SK-N-SH (cell line): ENCODE results near the gene GATAD2A. TPM values are rescaled to one million over a fixed set of nuclear protein-coding genes. Genes with fewer than 3 reads are reported as not detected.
"Not testable (repeated sequence)": the region's sequence is repeated elsewhere in the genome, so short reads cannot be mapped to it uniquely, and the experiment has no call there.

Experiments used
- CTCF ChIA-PET: fragments of 300-600, 350-600 bp; formaldehyde crosslinking; extraction: SDS; loops from one replicate; lab custom pipeline; 2021; lab: Yijun Ruan, JAX
- POLR2A ChIA-PET: fragments of 350-600 bp; sonication (Branson Sonifier 250); formaldehyde crosslinking; extraction: SDS; loops from one replicate; lab custom pipeline; 2020; ENCODE audit warnings: antibody characterized with exemption, inconsistent platforms; lab: Yijun Ruan, JAX
- DNase-seq: peaks from one replicate; pipeline ENCODE4 v3.0.0; 2012
- H2AFZ ChIP-seq: fragments of 200-600 bp; sonication (generic); 2 replicates; pipeline ENCODE4 v1.8.1; 2016; ENCODE audit warnings: antibody characterized with exemption, mild to moderate bottlenecking, low read depth
- H3F3A ChIP-seq: fragments of 200-600 bp; sonication (generic); replicated peaks from 2 replicates; pipeline ENCODE3; 2016; ENCODE audit warnings: antibody characterized with exemption, mild to moderate bottlenecking; ENCODE audit not compliant: insufficient read depth
- H3K27ac ChIP-seq, 2 experiments: fragments of 200-500 bp in 1 of 2; fragments of 200-600 bp in 1 of 2; sonication (Bioruptor generic) in 1 of 2; sonication (generic), shearing (Covaris generic) in 1 of 2; 2 replicates each; pipeline versions ENCODE4 v1.5.1 to v1.6.1; 2014 to 2016; ENCODE audit warnings: low read depth in 2 of 2, inconsistent platforms in 1 of 2, low read length in 1 of 2, mild to moderate bottlenecking in 1 of 2, mixed read lengths in 1 of 2
- H3K27me3 ChIP-seq: fragments of 200-600 bp; sonication (generic), shearing (Covaris generic); 2 replicates; pipeline ENCODE4 v1.6.1; 2016; ENCODE audit warnings: mixed run types; ENCODE audit not compliant: insufficient read depth
- H3K36me3 ChIP-seq, 2 experiments: fragments of 200-500 bp in 1 of 2; fragments of 200-600 bp in 1 of 2; sonication (Bioruptor generic) in 1 of 2; sonication (generic) in 1 of 2; replicated peaks in 1 of 2; 2 replicates each; pipeline versions ENCODE3 to v1.5.1; 2014 to 2016; ENCODE audit warnings: low read length in 1 of 2, mild to moderate bottlenecking in 1 of 2; ENCODE audit not compliant: insufficient read depth in 2 of 2, control insufficient read depth in 1 of 2
- H3K4me1 ChIP-seq, 2 experiments: fragments of 200-500 bp in 1 of 2; fragments of 200-600 bp in 1 of 2; sonication (Bioruptor generic) in 1 of 2; sonication (generic), shearing (Covaris generic) in 1 of 2; 2 replicates each; pipeline versions ENCODE4 v1.5.1 to v1.6.1; 2014 to 2016; ENCODE audit warnings: low read depth in 1 of 2, low read length in 1 of 2, mixed run types in 1 of 2; ENCODE audit not compliant: insufficient read depth in 2 of 2, control insufficient read depth in 1 of 2
- H3K4me2 ChIP-seq: fragments of 200-600 bp; sonication (generic), shearing (Covaris generic); 2 replicates; pipeline ENCODE4 v1.6.1; 2017; ENCODE audit warnings: mixed run types
- H3K4me3 ChIP-seq, 2 experiments: fragments of 200-500 bp in 1 of 2; fragments of 200-600 bp in 1 of 2; sonication (Bioruptor generic) in 1 of 2; sonication (generic), shearing (Covaris generic) in 1 of 2; 2 replicates each; pipeline versions ENCODE4 v1.5.1 to v1.8.1; 2014 to 2016; ENCODE audit warnings: low read depth in 2 of 2, inconsistent platforms in 1 of 2, low read length in 1 of 2, mild to moderate bottlenecking in 1 of 2, mixed read lengths in 1 of 2, moderate library complexity in 1 of 2
- H3K79me2 ChIP-seq: fragments of 200-600 bp; sonication (generic); 2 replicates; pipeline ENCODE4 v1.8.1; 2017; ENCODE audit warnings: mild to moderate bottlenecking; ENCODE audit not compliant: insufficient read depth
- H3K9ac ChIP-seq: fragments of 200-600 bp; sonication (generic); 2 replicates; pipeline ENCODE4 v1.6.1; 2017; ENCODE audit warnings: mixed run types
- H3K9me2 ChIP-seq: fragments of 200-600 bp; sonication (generic); 2 replicates; pipeline ENCODE4 v1.6.1; 2017; ENCODE audit warnings: mixed run types
- H3K9me3 ChIP-seq: fragments of 200-600 bp; sonication (generic); 2 replicates; pipeline ENCODE4 v1.6.1; 2017; ENCODE audit warnings: mixed run types, mild to moderate bottlenecking, moderate library complexity
- H4K20me1 ChIP-seq: fragments of 200-600 bp; sonication (generic); 2 replicates; pipeline ENCODE4 v1.6.1; 2017; ENCODE audit warnings: mild to moderate bottlenecking, mixed run types; ENCODE audit not compliant: insufficient read depth
- EP300 ChIP-seq, 2 experiments: IDR thresholded peaks; 2 replicates each; pipeline versions ENCODE4 v1.4.0 to v1.6.1; 2012; ENCODE audit warnings: borderline replicate concordance in 1 of 2, low read depth in 1 of 2, low read length in 1 of 2
- EZH2phosphoT487 ChIP-seq: fragments of 200-600 bp; sonication (generic); IDR thresholded peaks from 2 replicates; pipeline ENCODE4 v1.6.1; 2017; ENCODE audit warnings: low read depth, mixed run types, mild to moderate bottlenecking, antibody characterized with exemption, moderate library complexity, borderline replicate concordance
- FOSL2 ChIP-seq: IDR thresholded peaks from 2 replicates; pipeline ENCODE4 v1.4.0; 2012; ENCODE audit warnings: low read depth, mild to moderate bottlenecking, moderate library complexity, borderline replicate concordance
- FOXJ3 ChIP-seq: sonication (generic); formaldehyde crosslinking; IDR thresholded peaks from 2 replicates; pipeline ENCODE4 v1.5.1; 2020; ENCODE audit warnings: mild to moderate bottlenecking, missing genetic modification reagents
- FOXM1 ChIP-seq: IDR thresholded peaks from 2 replicates; pipeline ENCODE4 v1.4.0; 2012; ENCODE audit warnings: low read depth, mild to moderate bottlenecking
- NRF1 ChIP-seq: IDR thresholded peaks from 2 replicates; pipeline ENCODE4 v1.6.1; 2012; ENCODE audit warnings: low read depth, mild to moderate bottlenecking, low read length
- POLR2AphosphoS5 ChIP-seq: IDR thresholded peaks from 2 replicates; pipeline ENCODE4 v1.6.1; 2012; ENCODE audit warnings: low read depth, low read length
- RAD21 ChIP-seq: IDR thresholded peaks from 2 replicates; pipeline ENCODE4 v1.6.1; 2012; ENCODE audit warnings: mild to moderate bottlenecking, low read length
- RCOR1 ChIP-seq: fragments of 150-350 bp; IDR thresholded peaks from 2 replicates; pipeline ENCODE4 v1.6.1; 2017; ENCODE audit warnings: antibody characterized with exemption, low read length
- RFX5 ChIP-seq: IDR thresholded peaks from 2 replicates; pipeline ENCODE4 v1.6.1; 2012; ENCODE audit warnings: mild to moderate bottlenecking, improper control_type of control experiment, low read length
- RXRA ChIP-seq: IDR thresholded peaks from 2 replicates; pipeline ENCODE4 v1.4.0; 2012; ENCODE audit warnings: low read depth, mild to moderate bottlenecking, borderline replicate concordance
- SIN3A ChIP-seq: IDR thresholded peaks from 2 replicates; pipeline ENCODE4 v1.6.1; 2012; ENCODE audit warnings: low read depth, mild to moderate bottlenecking, low read length, moderate library complexity, borderline replicate concordance
- SMC3 ChIP-seq: IDR thresholded peaks from 2 replicates; pipeline ENCODE4 v1.6.1; 2012; ENCODE audit warnings: low read depth, low read length, improper control_type of control experiment
- TAF1 ChIP-seq: IDR thresholded peaks from 2 replicates; pipeline ENCODE4 v1.6.1; 2012; ENCODE audit warnings: low read depth, mild to moderate bottlenecking, low read length, moderate library complexity, borderline replicate concordance
- TCF12 ChIP-seq: IDR thresholded peaks from 2 replicates; pipeline ENCODE4 v1.4.0; 2012
- TEAD4 ChIP-seq: IDR thresholded peaks from 2 replicates; pipeline ENCODE4 v1.4.0; 2012; ENCODE audit warnings: mild to moderate bottlenecking, borderline replicate concordance; ENCODE audit not compliant: insufficient read depth
- WGBS: methylation state at CpG from one replicate; pipeline ENCODE4 v1.1.6; 2017; ENCODE audit warnings: low lambda C conversion rate; 5-methylcytosine and 5-hydroxymethylcytosine counted together
- polyA plus RNA-seq, 3 experiments: library from polyadenylated mRNA; depleted of rRNA; stranded (reverse); fragments of >200 nt; gene quantifications; 2 replicates each; pipeline ENCODE4 v1.2.3, GENCODE V29; 2012
- TF ChIP-seq, protein P1 (sequence below): IDR thresholded peaks from 2 replicates; pipeline ENCODE4 v1.4.0; 2012; ENCODE audit warnings: low read depth, borderline replicate concordance
- TF ChIP-seq, protein P2 (sequence below): fragments of 200-600 bp; sonication (generic); IDR thresholded peaks from 2 replicates; pipeline ENCODE4 v1.6.1; 2017; ENCODE audit warnings: antibody characterized with exemption, mild to moderate bottlenecking, moderate library complexity

GATAD2A gene
- polyA plus RNA-seq, 1 of the 3 experiments (the other 2 are of a cell fraction), result 36.6 TPM

DNA sequence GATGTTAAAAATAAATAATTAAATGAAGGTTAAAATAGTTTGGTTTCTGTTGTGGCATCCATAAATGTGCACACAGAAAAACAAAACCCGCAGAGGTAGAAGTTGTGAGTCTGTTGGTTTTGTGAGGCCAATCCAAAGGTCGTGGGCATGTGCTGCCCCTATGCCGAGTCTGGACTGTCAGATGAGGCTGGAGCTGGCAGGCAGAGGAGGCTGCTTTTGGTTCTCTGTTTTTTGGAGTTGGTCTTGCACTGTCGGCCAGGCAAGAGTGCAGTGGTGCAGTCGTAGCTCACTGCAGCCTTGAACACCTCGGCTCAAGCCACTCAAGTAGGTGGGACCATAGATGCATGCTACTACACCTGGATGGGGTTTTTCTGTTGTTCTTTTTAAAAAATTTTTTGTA is 66.2 kb downstream of the GATAD2A start:
- H3K79me2 ChIP-seq, result peaks cover 96% of the 10 kb centered on the region
- H2AFZ ChIP-seq, result no peak overlapping the region
- H3K9me3 ChIP-seq, result peaks cover 17% of the 10 kb centered on the region; the same call in 1 of the 2 replicates
- H3K9me2 ChIP-seq, result no peaks in the 10 kb centered on the region
- H3F3A ChIP-seq, result peaks cover 13% of the 10 kb centered on the region
- TF ChIP-seq FOSL2 (no peak), RXRA (no peak), FOXM1 (no peak), TCF12 (no peak), SMC3 (no peak)
- no peaks in the 10 kb centered on the region for H3K27me3 ChIP-seq
- ChIA-PET POLR2A (no interaction called here), CTCF (no interaction called here)
- no peak for DNase-seq
- no peak overlapping the region for H3K27ac ChIP-seq
- peaks cover 6 to 40% of the 10 kb centered on the region in 2 experiments for H3K36me3 ChIP-seq
- H3K9ac ChIP-seq, result no peak overlapping the region
- peaks cover 10% of the 10 kb centered on the region for H4K20me1 ChIP-seq
- H3K4me3 ChIP-seq, result no peak overlapping the region
- H3K4me1 ChIP-seq, result no peaks in the 10 kb centered on the region; a peak in 1 of 4 replicates
- H3K4me2 ChIP-seq, result no peak overlapping the region
- WGBS, result 100% methylated on average over 6 of the region's 6 CpGs

DNA sequence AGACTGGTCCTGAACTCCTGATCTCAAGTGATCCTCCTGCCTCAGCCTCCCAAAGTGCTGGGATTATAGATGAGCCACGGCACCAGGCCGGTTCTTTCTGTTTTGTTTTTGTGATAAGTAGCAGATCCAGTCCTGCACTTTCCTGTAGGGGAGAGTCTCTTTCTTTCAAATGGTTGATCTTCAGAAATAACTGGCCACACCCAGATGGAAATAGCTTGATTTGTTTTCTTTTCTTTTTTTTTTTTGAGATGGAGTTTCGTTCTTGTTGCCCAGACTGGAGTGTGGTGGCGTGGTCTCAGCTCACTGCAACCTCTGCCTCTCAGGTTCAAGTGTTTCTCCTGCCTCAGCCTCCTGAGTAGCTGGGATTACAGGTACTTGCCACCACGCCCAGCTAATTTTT is 66.6 kb downstream of the GATAD2A start:
- H3K4me2 ChIP-seq, H3K9me2 ChIP-seq, H3K27me3 ChIP-seq, H4K20me1 ChIP-seq, H3K4me3 ChIP-seq, DNase-seq, H2AFZ ChIP-seq, POLR2A ChIA-PET, H3K9ac ChIP-seq, H3K27ac ChIP-seq, H3K4me1 ChIP-seq: not testable (repeated sequence)
- Histone ChIP-seq H3F3A (peaks cover 13% of the 10 kb centered on the region), H3K9me3 (peaks cover 17% of the 10 kb centered on the region; the same call in 1 of the 2 replicates), H3K36me3 (peaks cover 3 to 36% of the 10 kb centered on the region in 2 experiments), H3K79me2 (peaks cover 96% of the 10 kb centered on the region)
- WGBS, result 98% methylated on average over 5 of the region's 5 CpGs
- CTCF ChIA-PET, result interaction anchor here (0.7 to 1.6 kb wide), 3 partner anchors 16 to 68 kb away, joined by 3 to 4 read pairs (median 3); no protein-coding TSS in a partner anchor

DNA sequence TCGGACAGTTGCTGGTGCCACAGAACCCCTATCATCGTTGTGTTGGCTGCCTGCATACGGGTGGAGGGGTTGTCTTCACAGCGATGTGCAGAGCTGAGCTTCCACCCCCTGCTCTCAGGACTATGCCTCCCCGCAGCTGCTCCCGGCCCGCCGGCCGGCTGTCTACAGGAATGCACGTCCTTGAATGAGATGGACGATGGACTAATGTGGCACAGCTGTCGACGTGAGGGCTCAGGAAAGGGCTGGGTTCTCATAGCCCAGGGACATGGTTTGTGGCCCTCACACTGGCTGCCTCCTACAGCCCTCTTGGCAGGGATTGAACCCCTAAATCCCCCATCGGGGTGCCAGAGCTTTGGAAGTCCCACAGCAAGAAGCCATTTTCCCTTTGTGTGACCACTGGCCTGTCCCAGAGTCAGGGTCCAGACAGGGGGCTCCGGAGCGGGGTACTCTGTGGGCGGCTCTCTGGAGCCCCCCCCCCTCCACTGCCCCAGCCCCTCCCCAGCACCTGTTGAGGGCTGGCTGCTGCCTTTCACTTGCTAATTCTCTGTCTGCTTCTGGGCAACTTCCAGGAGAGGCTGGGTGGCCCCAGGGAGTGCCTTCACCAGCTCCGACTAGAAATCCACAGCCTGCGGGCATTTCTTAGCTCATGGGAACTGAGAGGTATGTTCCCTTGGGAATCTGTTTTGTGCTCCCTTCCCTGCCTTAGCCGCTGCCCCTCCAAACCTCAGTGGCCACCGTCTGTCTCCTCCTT is 69.7 kb downstream of the GATAD2A start:
- H3K9ac ChIP-seq, result no peak overlapping the region
- H3K36me3 ChIP-seq, result peaks cover 3 to 14% of the 10 kb centered on the region in 2 experiments
- no peaks in the 10 kb centered on the region for H3K9me2 ChIP-seq
- POLR2A ChIA-PET, result no interaction called here
- no peaks in the 10 kb centered on the region; a peak in 1 of 4 replicates for H3K4me1 ChIP-seq
- no peak for TF ChIP-seq TEAD4
- TF ChIP-seq TAF1, result no peak
- TF ChIP-seq, protein P1, sequence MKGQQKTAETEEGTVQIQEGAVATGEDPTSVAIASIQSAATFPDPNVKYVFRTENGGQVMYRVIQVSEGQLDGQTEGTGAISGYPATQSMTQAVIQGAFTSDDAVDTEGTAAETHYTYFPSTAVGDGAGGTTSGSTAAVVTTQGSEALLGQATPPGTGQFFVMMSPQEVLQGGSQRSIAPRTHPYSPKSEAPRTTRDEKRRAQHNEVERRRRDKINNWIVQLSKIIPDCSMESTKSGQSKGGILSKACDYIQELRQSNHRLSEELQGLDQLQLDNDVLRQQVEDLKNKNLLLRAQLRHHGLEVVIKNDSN, result no peak
- no peak for TF ChIP-seq RAD21
- TF ChIP-seq RCOR1, result no peak
- TF ChIP-seq TCF12, result no peak
- TF ChIP-seq SIN3A, result no peak
- no peak for TF ChIP-seq EZH2phosphoT487
- no peak for TF ChIP-seq RXRA
- TF ChIP-seq RFX5, result no peak
- TF ChIP-seq POLR2AphosphoS5, result no peak
- TF ChIP-seq, protein P2, sequence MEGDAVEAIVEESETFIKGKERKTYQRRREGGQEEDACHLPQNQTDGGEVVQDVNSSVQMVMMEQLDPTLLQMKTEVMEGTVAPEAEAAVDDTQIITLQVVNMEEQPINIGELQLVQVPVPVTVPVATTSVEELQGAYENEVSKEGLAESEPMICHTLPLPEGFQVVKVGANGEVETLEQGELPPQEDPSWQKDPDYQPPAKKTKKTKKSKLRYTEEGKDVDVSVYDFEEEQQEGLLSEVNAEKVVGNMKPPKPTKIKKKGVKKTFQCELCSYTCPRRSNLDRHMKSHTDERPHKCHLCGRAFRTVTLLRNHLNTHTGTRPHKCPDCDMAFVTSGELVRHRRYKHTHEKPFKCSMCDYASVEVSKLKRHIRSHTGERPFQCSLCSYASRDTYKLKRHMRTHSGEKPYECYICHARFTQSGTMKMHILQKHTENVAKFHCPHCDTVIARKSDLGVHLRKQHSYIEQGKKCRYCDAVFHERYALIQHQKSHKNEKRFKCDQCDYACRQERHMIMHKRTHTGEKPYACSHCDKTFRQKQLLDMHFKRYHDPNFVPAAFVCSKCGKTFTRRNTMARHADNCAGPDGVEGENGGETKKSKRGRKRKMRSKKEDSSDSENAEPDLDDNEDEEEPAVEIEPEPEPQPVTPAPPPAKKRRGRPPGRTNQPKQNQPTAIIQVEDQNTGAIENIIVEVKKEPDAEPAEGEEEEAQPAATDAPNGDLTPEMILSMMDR, result no peak
- no peak for TF ChIP-seq FOSL2
- no peak for TF ChIP-seq FOXJ3 (CRISPR knock-in tag)
- no peak for TF ChIP-seq EP300 (IDR thresholded peaks at IDR 0.05; ENCODE audit: borderline replicate concordance in 1 of 2, low read depth in 1 of 2, low read length in 1 of 2)
- no peak for TF ChIP-seq NRF1
- TF ChIP-seq, all 33 proteins: peak for 0
- Histone ChIP-seq H4K20me1 (peaks cover 19% of the 10 kb centered on the region), H3K27me3 (no peaks in the 10 kb centered on the region), H3K4me2 (no peak overlapping the region), H3K27ac (no peak overlapping the region), H2AFZ (no peak overlapping the region), H3K4me3 (no peak overlapping the region), H3K79me2 (peaks cover 99% of the 10 kb centered on the region), H3F3A (peaks cover 4% of the 10 kb centered on the region), H3K9me3 (no peaks in the 10 kb centered on the region)
- no peak for DNase-seq
- CTCF ChIA-PET, result interaction anchor here (1.2 to 1.8 kb wide), 3 partner anchors 15 to 329 kb away, joined by 3 to 7 read pairs (median 7); partner anchors contain the start of gene GATAD2A
- WGBS, result 95% methylated on average over 16 of the region's 21 CpGs
